Activated CD8-positive, alpha-beta memory T cell treated with anti-CD3 and anti-CD28 coated beads for 24 hours (primary cell): Measurements from ENCODE around the gene POTEJ.
"Not testable (repeated sequence)": the region's sequence is repeated elsewhere in the genome, so short reads cannot be mapped to it uniquely, and the experiment has no call there.

ENCODE experiments used
- DNase-seq: peaks from one replicate; pipeline ENCODE4 v3.0.0-alpha.2; 2020

Gene POTEJ

GRCh38 chr2:130611140-130611539, at the start of gene POTEJ:
Gene POTEJ, plus strand, starts transcription at chr2:130611440. Its CDS starts 93 bp downstream, at chr2:130611533.
- not testable (repeated sequence) for DNase-seq

GRCh38 chr2:130566165-130566564, 45.1 kb upstream of the POTEJ start:
- DNase-seq: not testable (repeated sequence)

DNA sequence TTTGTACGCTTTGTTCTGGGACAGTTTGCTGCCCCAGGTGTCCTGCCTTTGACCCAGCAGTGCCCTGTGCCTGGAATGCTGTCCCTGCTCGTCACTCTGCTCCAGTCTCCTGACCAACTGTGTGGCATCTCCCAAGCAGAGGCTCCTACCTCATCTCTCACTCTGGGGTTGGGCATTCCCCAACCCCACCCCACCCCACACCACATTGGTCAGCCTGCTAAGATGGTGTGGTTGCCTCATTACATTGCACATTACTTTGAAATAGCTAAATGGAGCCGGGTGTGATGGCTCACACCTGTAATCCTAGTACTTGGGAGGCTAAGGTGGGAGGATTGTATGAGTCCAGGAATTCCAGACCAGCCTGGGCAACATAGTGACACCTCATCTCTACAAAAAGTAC, 39.3 kb upstream of the POTEJ start:
- not testable (repeated sequence) for DNase-seq

DNA sequence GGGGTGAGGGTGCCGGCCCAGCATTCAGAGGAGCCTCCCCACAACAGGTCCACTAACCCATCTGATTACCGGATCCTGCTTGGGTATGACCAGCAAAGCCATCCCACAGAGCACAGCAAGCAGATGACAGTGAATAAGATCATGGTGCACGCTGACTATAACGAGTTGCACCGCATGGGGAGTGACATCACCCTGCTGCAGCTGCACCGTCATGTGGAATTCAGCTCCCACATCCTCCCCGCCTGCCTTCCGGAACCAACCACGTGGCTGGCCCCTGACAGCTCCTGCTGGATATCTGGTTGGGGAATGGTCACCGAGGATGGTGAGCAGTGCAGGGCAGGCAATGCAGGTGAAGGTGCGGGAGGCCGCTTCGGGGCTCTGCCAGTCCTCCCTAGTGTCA, 37.0 kb upstream of the POTEJ start:
- peak; percentile 26 for DNase-seq

DNA sequence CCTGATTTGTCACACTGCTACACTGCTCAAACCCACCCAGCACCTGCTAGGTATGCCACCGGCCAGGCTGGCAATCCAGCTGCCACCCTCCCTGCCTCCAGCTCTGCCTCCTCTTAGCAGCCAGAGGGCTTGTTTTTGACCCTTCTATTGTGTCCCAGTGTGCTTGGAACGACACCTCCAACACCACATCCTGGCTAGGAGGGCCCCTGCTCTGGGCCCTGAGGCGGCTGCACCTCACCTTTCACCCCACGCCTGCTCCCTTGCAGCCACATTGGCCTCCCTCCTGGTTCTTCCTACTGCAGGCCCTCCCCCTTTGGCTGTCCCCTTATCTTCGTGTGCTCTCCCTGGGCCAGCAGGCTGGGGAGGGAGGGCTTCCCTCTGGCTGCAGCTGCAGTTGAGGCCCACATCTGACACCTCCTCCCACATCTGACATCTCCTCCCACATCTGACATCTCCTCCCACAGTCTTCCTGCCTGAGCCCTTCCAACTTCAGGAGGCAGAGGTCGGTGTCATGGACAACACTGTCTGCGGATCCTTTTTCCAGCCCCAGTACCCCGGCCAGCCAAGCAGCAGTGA, 34.9 kb upstream of the POTEJ start:
- DNase-seq: not testable (repeated sequence)

DNA sequence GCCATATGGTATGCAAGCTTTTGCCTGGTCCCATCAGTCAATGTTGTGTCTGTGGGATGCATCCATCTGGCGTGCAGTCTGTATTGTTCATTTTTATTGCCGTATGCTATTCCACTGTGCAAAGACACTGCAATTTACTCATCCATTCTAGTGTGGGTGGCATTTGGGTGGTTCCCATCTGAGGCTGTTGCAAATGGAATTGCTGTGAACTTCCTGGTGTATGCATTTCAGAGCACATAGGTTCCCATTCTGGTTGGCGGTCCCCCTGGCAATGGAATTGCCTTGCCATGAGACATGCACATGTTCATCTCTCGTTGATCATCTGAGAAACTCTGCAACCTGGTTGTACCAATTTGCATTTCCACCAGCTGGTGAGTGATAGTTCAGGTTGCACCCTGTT, 33.7 kb upstream of the POTEJ start:
- not testable (repeated sequence) for DNase-seq

GRCh38 chr2:130579121-130579520, 32.1 kb upstream of the POTEJ start:
- DNase-seq: peak; percentile 35

- peak; percentile 43 for DNase-seq
Measured at GRCh38 chr2:130581491-130581890, 29.7 kb upstream of the POTEJ start.

DNA sequence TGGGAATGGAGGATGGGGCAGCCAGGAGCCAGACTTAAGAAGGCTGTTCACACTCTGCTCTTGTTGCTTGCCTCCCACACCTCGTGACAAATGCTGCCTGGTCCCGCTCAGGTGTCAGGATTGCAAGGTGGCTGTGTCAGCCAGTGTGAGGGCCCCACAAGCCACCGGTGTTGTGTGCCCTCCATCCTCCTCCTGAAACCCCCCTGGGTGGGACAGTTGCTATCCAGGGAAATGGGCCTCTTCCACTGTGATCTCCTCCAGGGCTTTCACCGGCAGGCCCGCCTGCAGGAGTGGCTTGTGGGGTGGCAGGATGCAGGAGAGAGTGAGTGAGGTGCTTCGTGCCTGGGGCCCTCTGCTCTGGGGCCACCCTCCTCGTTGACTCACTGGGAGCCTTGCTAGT, 28.3 kb upstream of the POTEJ start:
- peak; percentile 24 for DNase-seq

DNA sequence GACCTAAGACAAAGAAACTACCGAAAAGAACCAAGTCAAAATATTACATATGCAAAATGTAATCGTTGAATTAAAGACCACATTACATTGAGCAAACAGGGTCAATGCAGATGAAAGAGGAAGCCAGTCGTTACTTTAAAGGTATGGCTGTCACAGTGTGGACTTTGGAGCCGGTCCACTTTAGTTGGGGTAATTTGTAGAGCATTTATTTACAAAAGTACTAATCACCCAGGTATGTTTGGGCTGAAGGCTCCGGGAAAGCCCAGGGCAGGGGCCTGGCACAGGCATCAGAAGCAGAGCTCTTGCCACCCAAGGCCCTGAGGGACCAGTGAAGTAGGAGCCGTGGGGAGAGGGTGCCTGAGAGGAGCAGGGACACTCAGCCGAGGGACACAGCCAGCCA, 27.7 kb upstream of the POTEJ start:
- DNase-seq: not testable (repeated sequence)

- not testable (repeated sequence) for DNase-seq
Measured at GRCh38 chr2:130584726-130585125, 26.5 kb upstream of the POTEJ start.

- DNase-seq: peak; percentile 66
Measured at GRCh38 chr2:130588688-130589458, 22.4 kb upstream of the POTEJ start.

DNA sequence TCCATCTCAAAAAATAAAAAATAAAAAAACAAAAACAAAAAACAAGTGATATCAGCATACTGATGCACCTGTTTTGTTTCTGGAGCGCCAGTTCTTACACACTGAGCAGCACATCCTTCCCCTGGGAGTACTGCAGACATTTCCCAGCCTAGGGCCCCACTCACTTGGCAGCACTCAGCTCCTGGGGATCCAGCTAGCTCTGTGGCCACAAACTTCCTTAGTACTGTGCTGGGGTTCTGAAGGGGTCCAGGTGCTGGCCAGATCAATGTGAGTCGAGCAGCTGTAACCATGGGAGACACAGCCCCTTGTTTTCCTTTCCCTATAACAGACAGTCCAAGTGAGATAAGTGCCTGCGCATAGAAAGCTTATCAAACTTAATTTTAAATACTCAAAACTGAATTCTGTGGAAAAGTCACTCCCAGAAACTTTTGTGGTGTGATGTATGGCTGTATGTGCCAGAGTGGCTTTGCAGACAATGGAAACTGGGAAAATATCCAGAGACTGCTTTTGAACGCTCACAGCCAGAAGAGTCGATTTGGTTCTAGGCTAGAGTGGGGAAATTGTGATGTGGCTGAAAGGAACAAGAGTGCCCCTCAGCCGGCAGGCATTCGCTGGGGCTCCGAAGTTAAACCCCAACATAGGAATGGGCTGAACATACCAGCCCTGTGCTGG, 20.9 kb upstream of the POTEJ start:
- DNase-seq: peak; percentile 5

DNA sequence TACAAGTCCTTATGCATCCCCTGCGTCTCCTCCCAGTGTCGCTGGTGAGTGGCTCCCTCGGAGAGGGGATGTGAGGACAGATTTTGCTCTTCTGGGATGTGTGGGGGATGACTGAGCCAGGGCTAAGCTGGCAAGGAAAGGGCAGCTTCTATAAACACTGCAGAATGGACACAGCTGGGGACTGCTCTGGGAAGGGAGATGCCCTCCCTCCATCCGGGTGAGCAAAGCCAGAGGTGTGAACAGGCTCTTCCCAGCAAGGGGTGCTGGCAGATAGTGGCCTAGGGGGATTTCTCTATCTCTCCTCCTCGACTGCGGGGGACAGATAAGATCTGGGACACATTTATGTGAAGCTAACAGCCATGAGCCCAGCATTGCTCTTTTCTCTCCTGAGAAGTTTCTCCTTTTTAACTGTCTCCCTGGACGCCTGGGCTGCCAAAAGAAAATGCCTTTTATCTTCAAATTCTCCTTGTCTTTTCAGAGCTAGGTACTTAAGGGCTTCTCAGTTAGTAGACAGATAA, 20.3 kb upstream of the POTEJ start:
- peak; percentile 17 for DNase-seq

DNA sequence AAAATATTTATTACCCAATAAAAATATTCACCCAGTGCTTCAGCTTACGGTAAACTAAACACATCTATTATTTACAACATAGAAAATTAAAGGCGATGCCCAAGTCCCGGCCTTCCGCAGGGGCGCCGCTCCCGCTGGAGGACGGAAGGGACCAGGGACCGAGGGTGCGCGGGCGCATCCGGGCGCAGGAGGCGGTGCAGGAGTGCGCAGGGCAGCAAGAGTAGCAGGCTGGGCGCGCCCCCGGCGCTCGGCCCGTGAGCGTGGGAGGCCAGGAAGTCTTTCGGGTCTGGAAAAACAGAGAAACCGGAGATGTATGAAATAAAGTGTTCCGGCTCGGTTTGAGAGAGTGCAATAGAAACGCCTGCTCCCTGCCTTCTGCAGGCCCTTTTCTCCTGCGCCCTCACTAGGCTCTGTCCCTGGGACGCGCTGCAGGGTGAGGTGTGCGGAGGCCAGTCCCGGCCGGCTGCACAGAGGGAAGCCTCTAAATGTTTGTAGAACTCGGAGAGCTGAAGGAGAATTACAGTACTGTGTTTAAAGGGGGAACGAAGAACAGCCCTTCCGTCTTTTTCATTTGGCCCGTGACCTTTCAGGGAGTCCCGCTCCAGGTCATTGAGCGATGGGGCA, 18.3 kb upstream of the POTEJ start:
- DNase-seq: peak; percentile 24

GRCh38 chr2:130594011-130594410, 17.2 kb upstream of the POTEJ start:
- peak; percentile 38 for DNase-seq

GRCh38 chr2:130596757-130597156, 14.5 kb upstream of the POTEJ start:
- DNase-seq: not testable (repeated sequence)

GRCh38 chr2:130597994-130598393, 13.2 kb upstream of the POTEJ start:
- not testable (repeated sequence) for DNase-seq

- DNase-seq: not testable (repeated sequence)
Measured at GRCh38 chr2:130598463-130598862, 12.8 kb upstream of the POTEJ start.

DNA sequence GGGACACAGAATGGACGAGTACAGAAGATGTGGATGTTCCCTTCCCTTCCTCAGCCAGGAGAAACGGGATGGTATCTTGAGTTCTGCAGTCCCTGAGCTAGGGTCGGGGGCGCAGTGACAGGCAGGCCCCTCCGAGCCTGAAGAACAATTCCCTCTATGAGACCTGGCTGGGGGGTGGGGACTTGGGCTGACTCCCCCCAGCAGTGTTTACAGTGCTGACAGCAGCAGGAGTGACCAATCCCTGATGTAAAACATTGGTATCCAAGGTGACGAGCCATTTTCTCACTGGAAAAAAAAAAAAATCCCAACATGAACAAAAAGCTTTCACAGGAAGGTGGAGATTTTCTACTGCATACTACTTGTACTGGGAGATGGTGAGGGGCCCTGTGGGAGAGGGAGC, 11.8 kb upstream of the POTEJ start, which contains the start of gene CFC1:
Gene CFC1, minus strand, starts transcription at position 183 of the 400 bp plus-strand sequence. CDS start 288 bp downstream, outside the sequence.
- not testable (repeated sequence) for DNase-seq

DNA sequence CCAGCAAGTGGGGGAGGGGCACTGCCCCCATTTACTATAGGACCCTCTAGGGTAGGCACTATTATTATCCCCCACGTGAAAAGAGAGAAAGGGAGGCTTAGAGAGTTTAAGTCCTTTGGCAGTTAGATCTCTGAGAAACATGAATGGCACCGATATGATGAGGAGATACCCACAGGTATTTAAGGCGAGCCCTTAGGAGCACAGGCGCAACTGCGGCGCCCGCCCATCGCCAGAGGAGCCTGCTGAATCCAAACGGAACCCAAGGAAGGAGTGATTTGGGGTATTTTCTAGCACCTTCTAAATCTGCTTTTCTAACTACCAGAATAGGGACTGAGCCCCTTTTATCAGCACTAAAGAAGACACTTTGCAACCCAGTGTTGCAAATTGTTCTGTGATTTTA, 11.3 kb upstream of the POTEJ start:
- DNase-seq: not testable (repeated sequence)

DNA sequence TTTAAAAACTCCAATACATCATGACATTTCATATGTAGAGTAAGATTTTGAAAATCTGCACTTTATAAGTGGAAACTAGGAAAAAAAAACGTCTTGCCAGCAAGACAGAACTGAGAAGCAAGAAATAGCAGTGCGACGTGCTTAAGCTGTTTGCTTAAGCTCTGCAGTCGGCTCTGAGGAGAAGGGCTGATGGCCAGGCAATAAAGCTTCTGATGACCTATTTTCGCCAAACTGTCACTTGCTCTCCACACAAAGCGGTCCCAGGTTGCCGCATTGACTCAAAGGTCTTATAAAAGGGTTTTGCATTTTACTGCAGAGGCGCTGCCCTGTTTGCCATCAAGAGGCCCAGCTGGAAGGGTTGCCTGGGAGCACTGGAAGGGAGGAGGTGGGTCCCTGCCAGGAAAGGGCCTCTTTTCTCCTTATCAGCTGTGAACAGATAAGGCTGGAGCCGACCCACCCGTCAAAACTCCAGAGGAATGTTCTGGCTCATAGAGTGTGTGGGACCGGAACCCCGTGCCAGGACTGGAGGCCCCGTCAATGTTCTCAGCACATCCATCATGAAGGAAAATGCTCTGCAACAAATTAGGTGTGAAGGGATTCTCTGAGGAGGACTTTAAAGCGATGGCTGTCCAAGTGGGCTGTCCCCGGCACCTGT, 9.5 kb upstream of the POTEJ start:
- not testable (repeated sequence) for DNase-seq
